EH (cell line): Measurements from ENCODE around the gene TIMP3.

Experiments
- DNase-seq: peaks from one replicate; pipeline ENCODE4 v3.0.0-alpha.2; 2015; ENCODE audit warnings: low read depth

Gene TIMP3

GRCh38 chr22:32809786-32810554 lies 8.5 kb downstream of the TIMP3 start:
- no peak for DNase-seq

GRCh38 chr22:32810555-32811133 lies 9.1 kb downstream of the TIMP3 start:
- no peak for DNase-seq

GRCh38 chr22:32811788-32812545 lies 10.5 kb downstream of the TIMP3 start:
- no peak for DNase-seq

GRCh38 chr22:32814285-32814860 lies 12.9 kb downstream of the TIMP3 start:
- no peak for DNase-seq

- DNase-seq = no peak
These were observed 13.6 kb downstream of the TIMP3 start for GRCh38 chr22:32815059-32815458.

GRCh38 chr22:32815943-32816342 lies 14.4 kb downstream of the TIMP3 start:
- DNase-seq = no peak

GRCh38 chr22:32817137-32817730 lies 15.7 kb downstream of the TIMP3 start:
- DNase-seq = no peak

- DNase-seq = no peak
These were observed 17.1 kb downstream of the TIMP3 start for GRCh38 chr22:32818446-32819115.

GRCh38 chr22:32819120-32819519 lies 17.6 kb downstream of the TIMP3 start:
- DNase-seq = no peak

- no peak for DNase-seq
These were observed 18.9 kb downstream of the TIMP3 start for GRCh38 chr22:32820131-32821119.

- no peak for DNase-seq
These were observed 20.8 kb downstream of the TIMP3 start for GRCh38 chr22:32822179-32822877.

GRCh38 chr22:32823024-32823730 lies 21.7 kb downstream of the TIMP3 start:
- DNase-seq = peak; percentile 50

GRCh38 chr22:32824531-32825312 lies 23.2 kb downstream of the TIMP3 start:
- no peak for DNase-seq

GRCh38 chr22:32826537-32826936 lies 25.0 kb downstream of the TIMP3 start:
- no peak for DNase-seq

- no peak for DNase-seq
These were observed 25.6 kb downstream of the TIMP3 start for GRCh38 chr22:32827049-32827602.

GRCh38 chr22:32828150-32828549 lies 26.6 kb downstream of the TIMP3 start:
- DNase-seq = no peak

- DNase-seq = no peak
These were observed 27.1 kb downstream of the TIMP3 start for GRCh38 chr22:32828561-32828960.

- DNase-seq = no peak
These were observed 27.9 kb downstream of the TIMP3 start for GRCh38 chr22:32829451-32829851.
